ENCODE data around the gene RPIA.
"Not testable (repeated sequence)": the region's sequence is repeated elsewhere in the genome, so short reads cannot be mapped to it uniquely, and the experiment has no call there.

RPIA gene

GRCh38 chr2:88721268-88721667, 29.8 kb downstream of the RPIA start:
- in situ Hi-C loops (cut with HindIII; ENCODE audit: low pct_ligation_motif_present, low pct_unique_long_range_greater_than_20kb, low sequenced_read_pairs) = no loop called here
- no peak for DNase-seq

- no peak for DNase-seq
- in situ Hi-C loops (cut with HindIII; ENCODE audit: low pct_ligation_motif_present, low pct_unique_long_range_greater_than_20kb, low sequenced_read_pairs) = no loop called here
Measured at GRCh38 chr2:88724643-88725332, 33.3 kb downstream of the RPIA start.

GRCh38 chr2:88729061-88729745, 37.7 kb downstream of the RPIA start:
- peak; percentile 44 for DNase-seq
- in situ Hi-C loops (cut with HindIII; ENCODE audit: low pct_ligation_motif_present, low pct_unique_long_range_greater_than_20kb, low sequenced_read_pairs) = no loop called here

- in situ Hi-C loops (cut with HindIII; ENCODE audit: low pct_ligation_motif_present, low pct_unique_long_range_greater_than_20kb, low sequenced_read_pairs) = no loop called here
- no peak for DNase-seq
Measured at GRCh38 chr2:88733155-88733902, 41.9 kb downstream of the RPIA start.

GRCh38 chr2:88735133-88735532, 43.7 kb downstream of the RPIA start:
- no peak for DNase-seq
- in situ Hi-C loops (cut with HindIII; ENCODE audit: low pct_ligation_motif_present, low pct_unique_long_range_greater_than_20kb, low sequenced_read_pairs) = no loop called here

GRCh38 chr2:88735853-88736252, 44.4 kb downstream of the RPIA start:
- in situ Hi-C loops (cut with HindIII; ENCODE audit: low pct_ligation_motif_present, low pct_unique_long_range_greater_than_20kb, low sequenced_read_pairs) = no loop called here
- peak; percentile 14 for DNase-seq

GRCh38 chr2:88736437-88736836, 45.0 kb downstream of the RPIA start:
- DNase-seq = no peak
- in situ Hi-C loops (cut with HindIII; ENCODE audit: low pct_ligation_motif_present, low pct_unique_long_range_greater_than_20kb, low sequenced_read_pairs) = no loop called here

GRCh38 chr2:88737385-88737784, 45.9 kb downstream of the RPIA start:
- DNase-seq = no peak
- in situ Hi-C loops (cut with HindIII; ENCODE audit: low pct_ligation_motif_present, low pct_unique_long_range_greater_than_20kb, low sequenced_read_pairs) = no loop called here

GRCh38 chr2:88738271-88738670, 46.8 kb downstream of the RPIA start:
- peak; percentile 11 for DNase-seq
- in situ Hi-C loops (cut with HindIII; ENCODE audit: low pct_ligation_motif_present, low pct_unique_long_range_greater_than_20kb, low sequenced_read_pairs) = no loop called here

GRCh38 chr2:88739985-88740600, 48.6 kb downstream of the RPIA start:
- in situ Hi-C loops (cut with HindIII; ENCODE audit: low pct_ligation_motif_present, low pct_unique_long_range_greater_than_20kb, low sequenced_read_pairs) = no loop called here
- peak; percentile 70 for DNase-seq

GRCh38 chr2:88746929-88747490, 55.5 kb downstream of the RPIA start:
- in situ Hi-C loops (cut with HindIII; ENCODE audit: low pct_ligation_motif_present, low pct_unique_long_range_greater_than_20kb, low sequenced_read_pairs) = no loop called here
- DNase-seq = no peak

- no peak for DNase-seq
- in situ Hi-C loops (cut with HindIII; ENCODE audit: low pct_ligation_motif_present, low pct_unique_long_range_greater_than_20kb, low sequenced_read_pairs) = no loop called here
Measured at GRCh38 chr2:88747990-88748389, 56.5 kb downstream of the RPIA start.

GRCh38 chr2:88751768-88752167, 60.3 kb downstream of the RPIA start:
- DNase-seq = no peak
- in situ Hi-C loops (cut with HindIII; ENCODE audit: low pct_ligation_motif_present, low pct_unique_long_range_greater_than_20kb, low sequenced_read_pairs) = no loop called here

GRCh38 chr2:88753833-88754584, 62.5 kb downstream of the RPIA start:
- in situ Hi-C loops (cut with HindIII; ENCODE audit: low pct_ligation_motif_present, low pct_unique_long_range_greater_than_20kb, low sequenced_read_pairs) = no loop called here
- DNase-seq = no peak

- DNase-seq = no peak
- in situ Hi-C loops (cut with HindIII; ENCODE audit: low pct_ligation_motif_present, low pct_unique_long_range_greater_than_20kb, low sequenced_read_pairs) = no loop called here
Measured at GRCh38 chr2:88754585-88755320, 63.3 kb downstream of the RPIA start.

GRCh38 chr2:88755836-88756235, 64.4 kb downstream of the RPIA start:
- no peak for DNase-seq
- in situ Hi-C loops (cut with HindIII; ENCODE audit: low pct_ligation_motif_present, low pct_unique_long_range_greater_than_20kb, low sequenced_read_pairs) = no loop called here

GRCh38 chr2:88757025-88757424, 65.6 kb downstream of the RPIA start:
- in situ Hi-C loops (cut with HindIII; ENCODE audit: low pct_ligation_motif_present, low pct_unique_long_range_greater_than_20kb, low sequenced_read_pairs) = no loop called here
- DNase-seq = no peak

- in situ Hi-C loops (cut with HindIII; ENCODE audit: low pct_ligation_motif_present, low pct_unique_long_range_greater_than_20kb, low sequenced_read_pairs) = not testable (repeated sequence)
Measured at GRCh38 chr2:88758702-88759101, 67.2 kb downstream of the RPIA start.

More at GRCh38 chr2:88758702-88759101, 67.2 kb downstream of the RPIA start:
- not testable (repeated sequence) for DNase-seq
